ENCODE results near the gene CELSR1.

DNA sequence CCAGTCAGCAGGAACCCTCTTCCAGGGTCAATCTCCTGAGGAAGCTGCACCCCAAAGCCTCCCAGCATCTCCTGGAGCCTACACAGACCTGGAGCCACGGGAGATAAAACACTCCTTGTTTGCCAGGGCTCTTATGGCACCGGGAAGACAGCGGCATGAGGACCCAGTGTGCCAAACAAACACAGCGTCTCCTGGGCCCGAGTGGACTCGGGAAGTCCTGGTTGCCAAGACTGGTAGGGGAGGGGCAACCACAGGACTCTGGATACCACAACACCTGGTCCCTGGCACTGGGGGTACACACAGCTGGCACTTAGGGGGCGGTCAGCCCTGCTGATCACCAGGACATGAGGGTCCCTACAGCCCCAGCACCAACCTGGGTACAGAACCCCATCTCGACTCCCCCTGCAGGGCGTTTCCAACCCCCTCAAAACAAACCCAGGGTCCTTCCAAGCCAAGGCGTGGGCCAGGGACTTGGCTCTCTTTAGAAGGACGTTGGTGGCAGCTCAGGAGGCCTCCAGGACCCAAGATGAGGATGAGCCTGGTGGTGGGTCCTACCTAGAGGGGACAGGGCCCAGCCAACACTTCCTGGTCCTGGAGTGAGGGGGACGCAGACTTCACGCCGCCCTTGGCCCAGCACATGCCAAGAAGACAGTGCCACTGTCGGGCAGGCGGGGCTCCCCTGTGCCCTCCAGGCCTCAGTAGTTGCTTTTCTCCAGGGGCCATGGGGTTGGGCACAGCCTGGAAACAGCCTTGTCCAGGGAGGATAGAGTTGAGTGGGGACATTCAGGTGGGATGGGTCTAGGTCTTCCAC lies 85.0 kb downstream of the CELSR1 start:
- TF ChIP-seq, protein P1, sequence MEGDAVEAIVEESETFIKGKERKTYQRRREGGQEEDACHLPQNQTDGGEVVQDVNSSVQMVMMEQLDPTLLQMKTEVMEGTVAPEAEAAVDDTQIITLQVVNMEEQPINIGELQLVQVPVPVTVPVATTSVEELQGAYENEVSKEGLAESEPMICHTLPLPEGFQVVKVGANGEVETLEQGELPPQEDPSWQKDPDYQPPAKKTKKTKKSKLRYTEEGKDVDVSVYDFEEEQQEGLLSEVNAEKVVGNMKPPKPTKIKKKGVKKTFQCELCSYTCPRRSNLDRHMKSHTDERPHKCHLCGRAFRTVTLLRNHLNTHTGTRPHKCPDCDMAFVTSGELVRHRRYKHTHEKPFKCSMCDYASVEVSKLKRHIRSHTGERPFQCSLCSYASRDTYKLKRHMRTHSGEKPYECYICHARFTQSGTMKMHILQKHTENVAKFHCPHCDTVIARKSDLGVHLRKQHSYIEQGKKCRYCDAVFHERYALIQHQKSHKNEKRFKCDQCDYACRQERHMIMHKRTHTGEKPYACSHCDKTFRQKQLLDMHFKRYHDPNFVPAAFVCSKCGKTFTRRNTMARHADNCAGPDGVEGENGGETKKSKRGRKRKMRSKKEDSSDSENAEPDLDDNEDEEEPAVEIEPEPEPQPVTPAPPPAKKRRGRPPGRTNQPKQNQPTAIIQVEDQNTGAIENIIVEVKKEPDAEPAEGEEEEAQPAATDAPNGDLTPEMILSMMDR (IDR thresholded peaks at IDR 0.05): no peak
- TF ChIP-seq POLR2A (IDR thresholded peaks at IDR 0.05) (no peak), POLR2AphosphoS5 (IDR thresholded peaks at IDR 0.05) (peak; percentile 8)
